Dedifferentiated amniotic fluid mesenchymal stem cell (primary cell): ENCODE results near the gene SRSF1.
"Not testable (repeated sequence)": the region's sequence is repeated elsewhere in the genome, so short reads cannot be mapped to it uniquely, and the experiment has no call there.

Experiments
- DNase-seq: peaks from one replicate; pipeline ENCODE4 v3.0.0-alpha.2; 2016; ENCODE audit errors: extremely low spot score

Gene SRSF1

GRCh38 chr17:58006924-58007780 is at the start of gene SRSF1:
Gene SRSF1 (minus strand): TSS chr17:58007246. CDS start chr17:58007137, 109 bp downstream.
- peak; percentile 98 for DNase-seq

DNA sequence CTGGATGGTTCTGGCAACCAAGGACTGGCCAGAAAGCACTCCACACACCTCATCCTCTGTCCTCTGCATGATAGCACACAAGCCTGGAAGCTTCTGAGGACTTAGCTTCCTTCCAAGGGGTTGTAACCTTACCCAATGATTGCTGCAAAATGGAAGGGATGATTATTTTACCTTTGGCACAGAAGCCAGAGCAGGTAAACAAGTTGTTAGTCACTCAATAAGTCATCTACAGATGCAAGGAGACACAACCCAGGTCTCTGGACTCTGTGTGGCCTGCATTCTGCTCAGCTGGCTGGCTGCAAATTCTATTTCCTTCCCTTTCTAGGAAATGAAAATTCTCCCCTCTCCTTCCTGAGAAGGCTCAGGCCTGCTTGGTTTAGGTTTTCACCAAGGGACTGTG is 49.4 kb upstream of the SRSF1 start:
- DNase-seq = no peak

DNA sequence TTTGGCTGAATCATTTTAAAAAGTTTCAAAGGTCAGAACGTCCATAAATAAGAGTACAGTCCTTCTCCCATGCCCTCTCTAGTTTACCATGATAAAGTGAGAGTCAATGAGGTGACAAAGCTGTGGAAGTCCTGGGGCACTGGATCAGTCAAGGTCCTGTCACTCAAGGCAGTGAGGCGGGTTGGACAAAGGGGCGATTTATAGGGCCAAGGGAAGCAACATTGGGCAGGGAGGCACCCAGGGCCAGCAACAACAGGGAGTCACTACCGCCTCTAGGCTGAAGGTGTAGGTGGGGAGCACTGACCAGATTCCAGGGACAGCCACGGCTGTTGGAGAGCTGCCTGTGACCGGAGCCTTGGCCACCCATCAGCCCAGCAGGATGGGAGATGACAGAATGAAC is 47.6 kb upstream of the SRSF1 start:
- DNase-seq = no peak

DNA sequence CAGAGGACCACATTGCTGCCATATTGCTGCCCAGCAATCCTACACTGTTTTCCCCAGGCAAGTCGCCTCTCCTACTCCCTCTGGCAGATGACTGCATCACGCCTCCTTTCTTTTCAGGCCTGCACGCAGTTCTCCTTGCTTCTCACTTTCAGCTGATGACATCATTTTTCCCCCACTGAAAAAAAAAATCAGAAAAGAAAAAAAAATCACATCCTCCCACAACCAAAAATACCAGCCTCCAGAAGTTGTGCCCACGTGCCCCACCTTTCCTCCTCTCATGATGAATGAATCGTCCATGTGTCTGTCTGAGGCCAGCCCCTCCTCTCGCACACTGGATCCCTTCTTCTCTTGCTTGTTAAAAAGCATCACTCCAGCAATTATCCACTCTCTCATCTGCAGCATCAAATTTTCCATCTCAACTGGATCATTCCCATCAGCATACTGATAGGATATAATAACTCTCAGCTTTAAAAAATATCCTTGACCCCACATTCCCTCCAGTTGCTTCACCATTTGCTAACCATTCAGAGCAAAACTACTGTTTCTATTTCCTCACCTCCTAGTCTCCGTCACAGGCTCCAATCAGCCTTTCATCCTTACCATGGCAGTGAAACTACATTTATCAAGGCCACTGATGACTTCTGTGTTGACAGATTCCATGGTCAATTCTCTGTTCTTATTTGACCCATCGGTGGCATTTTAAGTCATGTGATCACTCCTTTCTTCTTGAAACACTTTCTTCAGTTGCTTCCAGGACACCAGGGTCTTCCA is 46.1 kb upstream of the SRSF1 start:
- DNase-seq = no peak

DNA sequence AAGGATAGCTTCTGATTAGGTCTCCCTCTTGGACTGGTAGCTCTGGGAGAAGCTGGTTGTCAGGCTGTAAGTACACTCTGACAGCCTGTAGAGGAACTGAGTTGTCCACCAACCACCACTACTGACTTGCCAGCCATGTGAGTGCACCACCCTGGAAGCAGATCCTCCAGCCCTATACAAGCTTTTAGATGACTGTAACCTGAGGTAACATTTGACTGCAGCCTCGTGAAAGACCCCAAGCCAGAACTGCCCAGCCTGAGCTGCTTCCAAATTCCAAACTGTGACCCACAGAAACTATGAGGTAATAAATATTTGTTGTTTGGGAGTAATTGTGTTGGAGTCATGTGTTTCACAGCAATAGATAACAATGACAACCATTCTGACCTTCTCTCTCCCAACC is 45.4 kb upstream of the SRSF1 start:
- no peak for DNase-seq

- DNase-seq = no peak
Measured at GRCh38 chr17:58051468-58051867, 44.4 kb upstream of the SRSF1 start.

DNA sequence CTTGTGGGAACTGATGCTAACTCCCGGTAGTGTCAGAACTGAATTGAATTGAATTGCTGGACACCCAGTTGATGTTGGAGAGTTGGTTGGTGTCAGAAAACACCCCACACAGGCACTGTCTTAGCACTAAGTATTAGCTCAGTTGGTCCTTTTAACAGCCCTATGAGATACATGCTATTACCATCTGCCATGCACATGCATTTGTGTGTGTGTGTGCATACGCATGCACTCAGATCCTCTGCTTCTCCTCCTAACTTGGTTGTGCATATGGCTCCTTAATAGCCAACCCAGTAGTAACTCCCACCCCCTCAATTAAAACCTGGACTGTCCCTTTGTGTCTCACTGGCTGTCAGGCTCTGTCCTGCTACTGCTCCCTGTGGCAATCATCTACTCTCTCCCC is 43.9 kb upstream of the SRSF1 start:
- DNase-seq = no peak

- DNase-seq = no peak
Measured at GRCh38 chr17:58049533-58049932, 42.5 kb upstream of the SRSF1 start.

DNA sequence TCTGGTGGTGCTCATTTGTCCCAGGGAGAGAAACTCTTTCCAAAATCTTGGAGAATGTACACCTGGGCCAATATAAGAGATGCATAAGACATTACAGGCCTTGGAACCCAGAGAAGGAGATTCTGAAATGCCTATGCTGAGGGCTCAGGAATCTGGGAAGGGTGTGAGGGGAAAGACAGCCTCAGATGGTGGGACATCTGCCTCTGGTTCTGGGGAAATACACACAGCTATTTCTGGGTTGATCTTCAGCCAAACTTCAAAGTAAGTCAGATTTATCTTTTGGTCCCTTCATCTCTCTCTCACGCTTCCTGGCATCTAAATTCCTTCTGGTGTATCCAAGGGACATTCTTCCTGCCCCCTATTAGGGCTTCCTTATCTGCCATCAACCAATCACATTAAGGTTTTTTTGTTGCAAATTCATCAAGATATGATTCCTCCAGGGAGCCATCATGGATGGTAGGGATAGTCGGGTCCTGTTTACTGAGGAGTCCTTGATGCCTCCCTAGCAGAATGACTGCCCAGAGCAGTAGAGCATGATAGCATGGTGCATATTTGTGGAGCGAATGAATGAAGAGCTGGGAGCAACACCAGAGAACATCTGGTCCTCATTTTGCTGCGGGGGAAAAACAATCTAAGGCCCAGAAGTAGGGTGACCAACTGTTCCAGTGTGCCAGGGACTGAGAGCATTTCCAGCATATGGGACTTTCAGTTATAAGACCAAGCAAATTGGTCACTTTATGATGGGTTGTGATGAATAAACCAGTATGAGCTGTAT is 40.5 kb upstream of the SRSF1 start:
- DNase-seq = no peak

DNA sequence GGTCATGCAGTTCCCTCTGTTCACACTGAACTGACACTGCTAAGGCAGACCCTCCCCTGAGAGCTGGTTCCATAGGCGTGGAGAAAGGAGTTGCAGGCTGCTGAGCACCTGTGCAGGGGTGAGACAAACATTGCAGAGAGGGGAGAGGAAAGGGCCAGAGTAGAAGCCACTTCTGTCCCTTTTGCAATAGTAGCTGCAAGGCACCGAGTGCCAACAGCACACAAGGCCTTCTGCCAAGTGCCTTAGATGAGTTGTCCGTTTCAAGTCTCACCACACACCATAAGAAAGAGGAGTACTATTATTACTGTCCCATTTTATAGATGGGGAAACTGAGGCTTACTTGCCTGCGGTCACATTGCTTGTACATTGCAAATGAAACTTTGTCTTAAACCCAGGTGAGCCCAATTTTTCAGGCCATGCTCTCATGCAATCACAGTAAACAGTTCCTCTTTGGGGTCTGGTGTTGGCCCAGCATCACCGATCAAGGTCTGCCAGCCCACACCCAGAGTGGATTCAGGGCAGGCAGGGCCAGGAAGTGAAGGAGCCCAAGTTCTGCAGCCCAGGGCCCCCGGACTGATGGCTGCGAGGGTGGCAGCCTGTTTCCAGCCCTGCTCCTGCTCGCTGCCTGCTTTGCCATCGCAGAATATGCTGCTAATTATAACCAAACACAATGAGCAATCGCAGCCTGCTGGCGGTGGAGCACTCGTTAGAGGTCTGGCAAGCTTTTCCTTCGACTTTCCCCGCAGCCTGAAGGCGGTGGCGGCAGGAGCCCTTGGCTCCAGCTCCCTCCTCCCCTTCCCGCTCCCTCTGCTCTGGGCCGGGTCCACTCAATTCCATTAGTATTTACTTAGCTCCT is 39.4 kb upstream of the SRSF1 start:
- DNase-seq = no peak

- DNase-seq = not testable (repeated sequence)
Measured at GRCh38 chr17:58044256-58044655, 37.2 kb upstream of the SRSF1 start.

- DNase-seq = no peak
Measured at GRCh38 chr17:58043221-58044181, 36.5 kb upstream of the SRSF1 start.

DNA sequence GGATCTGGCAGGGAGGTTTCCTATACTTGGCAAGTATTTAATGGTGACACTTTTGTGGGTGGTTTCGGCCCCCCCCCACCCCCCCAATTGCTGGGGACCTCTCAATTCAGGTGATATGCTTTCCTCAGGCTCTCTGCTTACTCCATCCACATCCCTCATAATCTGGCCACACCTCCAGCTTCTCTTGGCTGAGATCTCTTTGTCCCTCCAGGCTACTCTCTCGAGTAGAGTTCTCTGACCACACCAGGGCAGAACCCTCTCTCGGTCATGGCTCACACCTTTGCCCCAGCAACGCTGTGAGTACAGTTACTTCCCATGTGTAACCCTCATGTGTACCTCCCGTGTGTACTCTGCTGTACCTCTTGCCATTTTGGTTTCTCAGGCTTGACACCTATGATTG is 34.1 kb upstream of the SRSF1 start:
- DNase-seq = no peak

DNA sequence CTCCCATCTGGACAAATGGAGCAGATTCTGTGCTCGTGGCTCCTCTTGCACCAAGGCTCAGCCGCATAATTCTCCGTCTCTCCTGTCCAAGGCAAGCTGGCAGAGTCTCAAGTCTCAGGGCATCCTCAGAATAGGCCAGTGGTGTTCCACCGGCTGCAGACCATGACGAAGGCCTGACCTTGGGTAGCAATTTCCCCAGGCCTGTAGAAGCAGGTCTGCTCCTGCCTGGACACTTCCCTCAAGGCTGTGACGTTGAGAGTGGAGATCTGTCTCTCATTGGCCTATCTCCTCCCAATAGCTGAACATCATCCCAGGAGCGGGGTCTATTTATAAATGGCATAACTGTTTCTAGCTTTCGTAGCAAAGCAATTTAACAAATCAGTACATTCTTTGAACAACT is 33.3 kb upstream of the SRSF1 start:
- DNase-seq = no peak

- DNase-seq = no peak
Measured at GRCh38 chr17:58039975-58040374, 32.9 kb upstream of the SRSF1 start.

GRCh38 chr17:58032691-58033415 is 25.8 kb upstream of the SRSF1 start:
- DNase-seq = no peak

DNA sequence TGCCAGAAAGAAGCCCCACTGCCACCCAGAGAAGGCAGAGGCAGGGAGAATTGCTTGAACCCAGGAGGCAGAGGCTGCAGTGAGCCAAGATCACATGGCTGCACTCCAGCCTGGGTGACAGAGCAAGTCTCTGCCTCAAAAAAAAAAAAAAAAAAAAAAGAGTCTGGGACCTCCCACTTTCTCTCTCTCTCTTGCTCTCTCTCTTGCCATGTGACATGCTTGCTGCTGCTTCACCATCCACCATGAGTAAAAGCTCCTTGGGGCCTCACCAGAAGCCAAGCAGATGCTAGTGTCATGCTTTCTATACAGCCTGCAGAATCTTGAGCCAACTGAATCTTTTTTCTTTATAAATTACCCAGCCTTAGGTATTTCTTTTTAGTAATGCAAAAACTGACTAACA is 21.5 kb upstream of the SRSF1 start:
- DNase-seq = no peak

DNA sequence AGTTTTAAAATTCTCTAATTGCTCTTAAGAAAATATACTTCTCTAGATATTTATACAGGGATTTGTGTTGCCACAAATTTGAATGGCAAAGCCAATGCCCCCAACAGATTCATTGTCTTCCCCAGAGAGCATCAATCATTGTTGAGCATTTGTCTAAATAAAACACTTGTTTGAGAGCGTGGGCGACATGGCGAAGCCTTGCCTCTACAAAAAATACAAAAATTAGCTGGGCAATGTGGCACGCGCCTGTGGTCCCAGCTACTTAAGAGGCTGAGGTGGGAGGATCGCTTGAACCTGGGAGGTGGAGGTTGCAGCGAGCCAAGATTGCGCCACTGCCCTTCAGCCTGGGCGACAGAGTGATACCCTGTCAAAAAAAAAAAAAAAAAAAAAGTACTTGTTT is 13.4 kb upstream of the SRSF1 start:
- DNase-seq = no peak

DNA sequence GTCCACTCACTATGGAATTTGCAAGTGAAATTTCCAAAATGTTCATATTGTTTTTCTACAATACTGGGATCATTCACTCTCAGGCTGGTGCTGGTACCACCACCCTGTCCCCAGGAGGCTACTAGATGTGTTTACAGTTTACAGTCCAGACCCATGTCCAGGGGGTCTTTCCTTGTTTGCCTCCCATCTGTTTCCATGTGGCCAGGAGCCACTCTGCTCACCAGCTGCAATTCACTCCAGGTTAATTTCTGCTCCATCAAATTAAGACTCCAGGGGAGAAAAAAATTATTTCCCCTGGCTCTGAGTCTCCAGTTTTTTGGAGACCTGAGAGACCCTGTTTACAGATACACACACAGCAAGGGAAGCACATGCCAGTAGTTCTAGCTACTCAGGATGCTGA is 12.5 kb upstream of the SRSF1 start:
- DNase-seq = no peak

GRCh38 chr17:58019039-58019438 is 12.0 kb upstream of the SRSF1 start:
- no peak for DNase-seq
